Endothelial cell of umbilical vein (primary cell): ENCODE measurements around the gene SFRP2. TPM values are rescaled to one million over a fixed set of nuclear protein-coding genes. Genes with fewer than 3 reads are reported as not detected.

Source experiments
- BruUV-seq: library from RNA; stranded (reverse); fragments of 400-500 nt; replicated peaks from 2 replicates; lab custom pipeline; 2021; lab: Mats Ljungman, UMichigan
- CTCF ChIA-PET: fragments of 300-600, 350-600 bp; sonication (Branson Sonifier 250); formaldehyde crosslinking; loops from one replicate; lab custom pipeline; 2021; ENCODE audit warnings: antibody characterized with exemption, inconsistent platforms; lab: Charles Lee
- POLR2A ChIA-PET: fragments of 300-600, 350-600 bp; sonication (Branson Sonifier 250); formaldehyde crosslinking; loops from one replicate; lab custom pipeline; 2021; ENCODE audit warnings: antibody characterized with exemption, inconsistent platforms; lab: Charles Lee
- DNase-seq: peaks from one replicate; pipeline ENCODE4 v3.0.0-alpha.2; 2011; ENCODE audit warnings: low read depth, low spot score
- FAIRE-seq: peaks from 2 replicates; lab custom pipeline; 2011; peaks lifted over from hg19 to GRCh38; lab: Jason Lieb, UNC
- H2AFZ ChIP-seq: 2 replicates; pipeline ENCODE4 v1.6.0; 2012; ENCODE audit warnings: low read depth, low read length, control low read depth, inconsistent platforms
- H3K27ac ChIP-seq: 2 replicates; pipeline ENCODE4 v1.5.1; 2011; ENCODE audit warnings: low read depth, mild to moderate bottlenecking, control low read depth, low read length, moderate library complexity; ENCODE audit not compliant: insufficient read depth
- H3K27me3 ChIP-seq, 2 experiments: 2 replicates each; pipeline versions ENCODE4 v1.6.0 to v1.6.1; 2011; ENCODE audit warnings: low read length in 2 of 2, mixed read lengths in 1 of 2; ENCODE audit not compliant: control insufficient read depth in 2 of 2, insufficient read depth in 2 of 2
- H3K36me3 ChIP-seq, 2 experiments: 2 replicates in 1 of 2; 3 replicates in 1 of 2; pipeline ENCODE4 v1.5.1; 2011; ENCODE audit warnings: low read length in 2 of 2, mild to moderate bottlenecking in 1 of 2, moderate library complexity in 1 of 2; ENCODE audit not compliant: control insufficient read depth in 2 of 2, insufficient read depth in 2 of 2; ENCODE audit errors: extremely low read depth in 1 of 2
- H3K4me1 ChIP-seq: 3 replicates; pipeline ENCODE4 v1.5.1; 2011; ENCODE audit warnings: mild to moderate bottlenecking, low read length; ENCODE audit not compliant: control insufficient read depth, insufficient read depth; ENCODE audit errors: extremely low read depth
- H3K4me2 ChIP-seq: 2 replicates; pipeline ENCODE4 v1.6.1; 2011; ENCODE audit warnings: low read length, control low read depth, mixed read lengths; ENCODE audit not compliant: insufficient read depth
- H3K4me3 ChIP-seq, 3 experiments: fragments of 200-600 bp in 1 of 3; sonication (generic), shearing (Covaris generic) in 1 of 3; replicated peaks in 1 of 3; 2 replicates each; pipeline ENCODE4 v1.5.1; 2011 to 2016; ENCODE audit warnings: control low read depth in 3 of 3, low read length in 3 of 3, mild to moderate bottlenecking in 2 of 3, inconsistent platforms in 1 of 3, low read depth in 1 of 3, moderate library complexity in 1 of 3; ENCODE audit not compliant: insufficient read depth in 1 of 3
- H3K79me2 ChIP-seq: 2 replicates; pipeline ENCODE4 v1.6.0; 2012; ENCODE audit warnings: low read length, inconsistent platforms; ENCODE audit not compliant: control insufficient read depth, insufficient read depth
- H3K9ac ChIP-seq: replicated peaks from 2 replicates; pipeline ENCODE3; 2011; ENCODE audit warnings: low read length, control low read depth; ENCODE audit not compliant: insufficient read depth; ENCODE audit errors: extremely low read depth
- H3K9me1 ChIP-seq: replicated peaks from 3 replicates; pipeline ENCODE4 v1.6.0; 2011; ENCODE audit warnings: mild to moderate bottlenecking, low read length; ENCODE audit not compliant: control insufficient read depth, insufficient read depth; ENCODE audit errors: extremely low read depth
- H3K9me3 ChIP-seq: replicated peaks from 2 replicates; pipeline ENCODE4 v1.5.1; 2012; ENCODE audit warnings: low read length, inconsistent platforms; ENCODE audit not compliant: control insufficient read depth, insufficient read depth
- H4K20me1 ChIP-seq: replicated peaks from 2 replicates; pipeline ENCODE3; 2011; ENCODE audit warnings: mild to moderate bottlenecking, low read length; ENCODE audit not compliant: control insufficient read depth, insufficient read depth; ENCODE audit errors: extremely low read depth
- EZH2 ChIP-seq: IDR thresholded peaks from 2 replicates; pipeline ENCODE4 v1.6.1; 2012; ENCODE audit warnings: borderline replicate concordance, low read depth, mild to moderate bottlenecking, moderate library complexity, low read length, inconsistent platforms; ENCODE audit not compliant: severe bottlenecking
- FOS ChIP-seq: IDR thresholded peaks from 2 replicates; pipeline ENCODE4 v1.6.1; 2011; ENCODE audit warnings: mild to moderate bottlenecking, low read length, moderate library complexity, borderline replicate concordance; ENCODE audit not compliant: insufficient read depth
- GATA2 ChIP-seq: IDR thresholded peaks from 2 replicates; pipeline ENCODE4 v1.7.0; 2011; ENCODE audit warnings: low read depth, mild to moderate bottlenecking, moderate library complexity, mixed read lengths, low read length; ENCODE audit not compliant: insufficient read length, insufficient read depth
- JUN ChIP-seq: IDR thresholded peaks from 2 replicates; pipeline ENCODE4 v1.6.1; 2011; ENCODE audit warnings: borderline replicate concordance, low read depth; ENCODE audit not compliant: insufficient read length, insufficient read depth
- MAX ChIP-seq: IDR thresholded peaks from 2 replicates; pipeline ENCODE4 v1.6.1; 2011; ENCODE audit not compliant: insufficient read depth, insufficient read length
- MYC ChIP-seq: IDR thresholded peaks from one replicate; pipeline ENCODE4 v1.6.1; 2011; ENCODE audit warnings: mild to moderate bottlenecking, low read depth, low read length
- POLR2A ChIP-seq: IDR thresholded peaks from 2 replicates; pipeline ENCODE4 v1.6.1; 2012; ENCODE audit warnings: low read depth, mild to moderate bottlenecking, control low read depth, low read length
- POLR2AphosphoS5 ChIP-seq: IDR thresholded peaks from 2 replicates; pipeline ENCODE4 v1.6.1; 2012; ENCODE audit warnings: low read depth, mild to moderate bottlenecking, control low read depth, low read length, moderate library complexity; ENCODE audit not compliant: insufficient read depth
- dilution Hi-C: fragments of 300-500 bp; cut with MboI; formaldehyde crosslinking; loops from one replicate; pipeline ENCODE4 v1.15.0; 2019; ENCODE audit warnings: low sequenced_read_pairs; ENCODE audit not compliant: extremely low pct_ligation_motif_present
- intact Hi-C: fragments of 100-400 bp; cut with micrococcal nuclease; formaldehyde crosslinking; loops from one replicate; pipeline ENCODE4 v1.10.0; 2022
- polyA plus RNA-seq, 4 experiments: library from polyadenylated mRNA; depleted of rRNA in 3 of 4; stranded (reverse) in 3 of 4; unstranded in 1 of 4; fragments of >200 nt; gene quantifications; 2 replicates each; pipeline versions ENCODE4 v1.2.1 to v1.2.3, GENCODE V29; 2011 to 2012; ENCODE audit warnings: missing spikeins in 1 of 4
- total RNA-seq: library from RNA; stranded (reverse); gene quantifications from 2 replicates; pipeline ENCODE4 v1.2.3, GENCODE V29; 2021
- TF ChIP-seq, protein P1 (sequence below), 2 donors: IDR thresholded peaks; 1 replicate in 1 of 2; 2 replicates in 1 of 2; pipeline ENCODE4 v1.5.1; 2011; ENCODE audit warnings: low read length in 2 of 2, mild to moderate bottlenecking in 2 of 2, moderate library complexity in 2 of 2, control low read depth in 1 of 2, inconsistent platforms in 1 of 2, low read depth in 1 of 2; ENCODE audit not compliant: insufficient read depth in 1 of 2; ENCODE audit errors: extremely low read depth in 1 of 2

The SFRP2 gene
- total and polyA plus RNA-seq, 2 donors (not counting 3 experiments of a cell fraction or from before 2014, with no cell fraction given), result 0.04 TPM; not detected in 1

DNA sequence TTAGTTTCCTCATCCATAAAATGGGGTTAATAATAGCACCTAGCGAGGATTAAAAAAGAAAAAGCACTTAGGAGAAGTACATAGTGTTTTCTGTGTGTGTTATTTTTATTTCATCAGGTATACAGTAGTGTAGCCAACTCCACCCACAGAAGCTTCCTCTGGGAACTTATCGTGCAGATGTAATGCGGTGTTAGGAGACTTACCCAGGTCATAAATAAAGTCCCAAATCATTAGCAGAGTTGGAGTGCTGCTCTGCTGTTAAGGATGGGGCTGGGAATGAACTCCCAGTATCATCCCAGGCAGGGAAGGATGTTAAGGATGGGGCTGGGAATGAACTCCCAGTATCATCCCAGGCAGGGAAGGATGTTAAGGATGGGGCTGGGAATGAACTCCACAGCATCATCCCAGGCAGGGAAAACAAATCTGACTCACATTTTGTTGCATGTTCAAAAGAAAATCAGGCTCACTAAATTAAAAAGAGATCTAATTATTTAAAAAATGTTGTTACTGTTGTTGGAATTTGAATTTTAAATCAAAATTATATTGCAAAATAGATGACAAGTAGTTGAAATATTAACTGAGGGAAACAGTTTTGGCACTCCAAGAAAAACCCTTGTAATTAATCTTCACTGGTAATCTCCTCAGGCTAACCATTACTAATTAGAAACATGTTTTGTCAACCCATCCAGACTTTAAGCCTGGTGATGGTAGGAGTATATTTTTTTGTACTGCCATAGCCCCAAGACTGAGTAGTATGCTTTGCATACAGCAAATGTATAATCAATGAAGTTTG lies 10.2 kb upstream of the SFRP2 start:
- CTCF ChIA-PET, result no interaction called here
- TF ChIP-seq, protein P1, sequence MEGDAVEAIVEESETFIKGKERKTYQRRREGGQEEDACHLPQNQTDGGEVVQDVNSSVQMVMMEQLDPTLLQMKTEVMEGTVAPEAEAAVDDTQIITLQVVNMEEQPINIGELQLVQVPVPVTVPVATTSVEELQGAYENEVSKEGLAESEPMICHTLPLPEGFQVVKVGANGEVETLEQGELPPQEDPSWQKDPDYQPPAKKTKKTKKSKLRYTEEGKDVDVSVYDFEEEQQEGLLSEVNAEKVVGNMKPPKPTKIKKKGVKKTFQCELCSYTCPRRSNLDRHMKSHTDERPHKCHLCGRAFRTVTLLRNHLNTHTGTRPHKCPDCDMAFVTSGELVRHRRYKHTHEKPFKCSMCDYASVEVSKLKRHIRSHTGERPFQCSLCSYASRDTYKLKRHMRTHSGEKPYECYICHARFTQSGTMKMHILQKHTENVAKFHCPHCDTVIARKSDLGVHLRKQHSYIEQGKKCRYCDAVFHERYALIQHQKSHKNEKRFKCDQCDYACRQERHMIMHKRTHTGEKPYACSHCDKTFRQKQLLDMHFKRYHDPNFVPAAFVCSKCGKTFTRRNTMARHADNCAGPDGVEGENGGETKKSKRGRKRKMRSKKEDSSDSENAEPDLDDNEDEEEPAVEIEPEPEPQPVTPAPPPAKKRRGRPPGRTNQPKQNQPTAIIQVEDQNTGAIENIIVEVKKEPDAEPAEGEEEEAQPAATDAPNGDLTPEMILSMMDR (IDR thresholded peaks at IDR 0.05; ENCODE audit: extremely low read depth in 1 of 2, insufficient read depth in 1 of 2, low read depth in 1 of 2, low read length in 2 of 2), result no peak
- TF ChIP-seq GATA2, result no peak
- no peak for TF ChIP-seq JUN
- TF ChIP-seq FOS, result no peak
- TF ChIP-seq MAX, result no peak
- TF ChIP-seq POLR2AphosphoS5, result no peak
- no peak for TF ChIP-seq POLR2A
- TF ChIP-seq MYC, result no peak
- TF ChIP-seq EZH2, result no peak
- Histone ChIP-seq H3K9me1 (no peaks in the 10 kb centered on the region), H4K20me1 (no peaks in the 10 kb centered on the region), H3K36me3 (no peaks in the 10 kb centered on the region), H3K79me2 (no peaks in the 10 kb centered on the region), H2AFZ (no peak overlapping the region), H3K27me3 (peaks cover 5 to 23% of the 10 kb centered on the region in 2 experiments), H3K9me3 (no peaks in the 10 kb centered on the region), H3K4me2 (no peak overlapping the region), H3K4me3 (no peak overlapping the region), H3K9ac (no peak overlapping the region), H3K27ac (no peak overlapping the region), H3K4me1 (no peaks in the 10 kb centered on the region)
- POLR2A ChIA-PET, result no interaction called here
- FAIRE-seq (no peak), DNase-seq (no peak)
- BruUV-seq, result no TSS peak
- dilution Hi-C loops (no loop called here), intact Hi-C loops (no loop called here)
